CD4-positive, CD25-positive, alpha-beta regulatory T cell (primary cell): ENCODE results near the gene CNNM4. TPM values are rescaled to one million over a fixed set of nuclear protein-coding genes. Genes with fewer than 3 reads are reported as not detected.

Experiments
- ATAC-seq, 2 donors: fragments of 150-1000 bp; cut with Tn5 transposase; one replicate each; pipeline ENCODE4 v1.10.0; 2021; ENCODE audit warnings: low read depth in 2 of 2, moderate number of reproducible peaks in 2 of 2, moderate library complexity in 1 of 2
- DNase-seq, 3 donors: peaks; one replicate each; pipeline versions ENCODE4 v3.0.0 to v3.0.0-alpha.2; 2012 to 2022; ENCODE audit warnings: mixed read lengths in 1 of 3
- H3K27ac ChIP-seq: one replicate; pipeline ENCODE4 v1.7.0; 2013; ENCODE audit warnings: mild to moderate bottlenecking, low read length; ENCODE audit not compliant: insufficient read depth, poor library complexity, severe bottlenecking
- H3K27me3 ChIP-seq: one replicate; pipeline ENCODE4 v1.7.0; 2013; ENCODE audit warnings: low read length; ENCODE audit not compliant: control insufficient read depth, insufficient read depth
- H3K36me3 ChIP-seq: one replicate; pipeline ENCODE4 v1.7.0; 2013; ENCODE audit warnings: mild to moderate bottlenecking, low read length, moderate library complexity; ENCODE audit not compliant: control insufficient read depth, insufficient read depth
- H3K4me1 ChIP-seq: 2 replicates; pipeline ENCODE4 v1.7.0; 2013; ENCODE audit warnings: mild to moderate bottlenecking, low read length; ENCODE audit not compliant: insufficient read depth, control insufficient read depth, poor library complexity, severe bottlenecking
- H3K4me3 ChIP-seq: one replicate; pipeline ENCODE4 v1.7.0; 2013; ENCODE audit warnings: low read depth, mild to moderate bottlenecking, low read length, moderate library complexity
- H3K9me3 ChIP-seq, 2 experiments: 1 replicate in 1 of 2; 2 replicates in 1 of 2; pipeline ENCODE4 v1.7.0; 2013; ENCODE audit warnings: low read length in 2 of 2, mild to moderate bottlenecking in 1 of 2, moderate library complexity in 1 of 2; ENCODE audit not compliant: control insufficient read depth in 2 of 2
- H3K27ac Mint-ChIP-seq, 3 donors: one replicate each; pipeline ENCODE4 v1.8.0; 2020 to 2022; ENCODE audit warnings: mild to moderate bottlenecking in 3 of 3, mixed read lengths in 3 of 3, moderate library complexity in 2 of 3
- H3K27me3 Mint-ChIP-seq: one replicate; pipeline ENCODE4 v1.8.0; 2022; ENCODE audit warnings: mild to moderate bottlenecking, mixed read lengths
- H3K36me3 Mint-ChIP-seq: one replicate; pipeline ENCODE4 v1.8.0; 2020; ENCODE audit warnings: mixed read lengths
- H3K4me1 Mint-ChIP-seq, 4 donors: one replicate each; pipeline ENCODE4 v1.8.0; 2020 to 2022; ENCODE audit warnings: mixed read lengths in 4 of 4, mild to moderate bottlenecking in 1 of 4
- H3K4me3 Mint-ChIP-seq, 4 donors: one replicate each; pipeline ENCODE4 v1.8.0; 2020 to 2022; ENCODE audit warnings: mild to moderate bottlenecking in 4 of 4, mixed read lengths in 4 of 4, moderate library complexity in 3 of 4
- H3K9me3 Mint-ChIP-seq, 7 donors: one replicate each; pipeline ENCODE4 v1.8.0; 2020 to 2022; ENCODE audit warnings: mixed read lengths in 7 of 7, mild to moderate bottlenecking in 3 of 7, moderate library complexity in 2 of 7
- polyA plus RNA-seq, 4 donors: library from polyadenylated mRNA; unstranded; fragments of 300-500 nt; fragmentation: Illumina TruSeq; gene quantifications; one replicate each; pipeline ENCODE4 v1.2.3, GENCODE V29; 2021
- total RNA-seq: library from RNA; stranded (reverse); gene quantifications from one replicate; pipeline ENCODE4 v1.2.3, GENCODE V29; 2022

Gene CNNM4
- total and polyA plus RNA-seq, 5 donors from 2014 or later: 0.98 to 11.2 (median 3.1) TPM

- no peak overlapping the region for H3K27ac Mint-ChIP-seq
- H3K36me3 ChIP-seq: peaks cover 60% of the 10 kb centered on the region
- H3K9me3 ChIP-seq: no peaks in the 10 kb centered on the region
- ATAC-seq (no peak), DNase-seq (no peak)
- H3K27me3 ChIP-seq: no peaks in the 10 kb centered on the region
- H3K27me3 Mint-ChIP-seq: no peaks in the 10 kb centered on the region
- no peaks in the 10 kb centered on the region for H3K4me1 ChIP-seq
- H3K4me3 ChIP-seq: no peak overlapping the region
- peaks cover 43% of the 10 kb centered on the region for H3K36me3 Mint-ChIP-seq
- no peak overlapping the region for H3K27ac ChIP-seq
- peaks cover 0 to 7% (median 3%) of the 10 kb centered on the region in 4 donors for H3K4me1 Mint-ChIP-seq
- no peak overlapping the region for H3K4me3 Mint-ChIP-seq
- H3K9me3 Mint-ChIP-seq: no peaks in the 10 kb centered on the region
These were observed 71.7 kb downstream of the CNNM4 start for GRCh38 chr2:96832408-96832753.

GRCh38 chr2:96832754-96833507 is 72.2 kb downstream of the CNNM4 start:
- ATAC-seq: no peak
- Histone ChIP-seq H3K9me3 (no peaks in the 10 kb centered on the region), H3K4me3 (no peak overlapping the region), H3K36me3 (peaks cover 55% of the 10 kb centered on the region), H3K27me3 (no peaks in the 10 kb centered on the region), H3K4me1 (no peaks in the 10 kb centered on the region), H3K27ac (no peak overlapping the region)
- Mint-ChIP-seq H3K27ac (peak overlapping the region in 1 of 3 donors; percentile 77), H3K27me3 (no peaks in the 10 kb centered on the region), H3K9me3 (no peaks in the 10 kb centered on the region), H3K4me1 (peaks cover 0 to 7% (median 3%) of the 10 kb centered on the region in 4 donors), H3K36me3 (peaks cover 41% of the 10 kb centered on the region), H3K4me3 (no peak overlapping the region)
- no peak for DNase-seq

- DNase-seq (no peak), ATAC-seq (no peak)
- Histone ChIP-seq H3K4me3 (no peak overlapping the region), H3K9me3 (no peaks in the 10 kb centered on the region), H3K27ac (no peak overlapping the region), H3K27me3 (no peaks in the 10 kb centered on the region), H3K4me1 (peaks cover 19% of the 10 kb centered on the region), H3K36me3 (peaks cover 29% of the 10 kb centered on the region)
- no peak overlapping the region for H3K27ac Mint-ChIP-seq
- peaks cover 0 to 13% (median 3%) of the 10 kb centered on the region in 4 donors for H3K4me1 Mint-ChIP-seq
- no peak overlapping the region for H3K4me3 Mint-ChIP-seq
- H3K9me3 Mint-ChIP-seq: no peaks in the 10 kb centered on the region
- no peaks in the 10 kb centered on the region for H3K27me3 Mint-ChIP-seq
- H3K36me3 Mint-ChIP-seq: peaks cover 18% of the 10 kb centered on the region
These were observed 75.1 kb downstream of the CNNM4 start for GRCh38 chr2:96835830-96836229.

- H3K36me3 ChIP-seq: peaks cover 12% of the 10 kb centered on the region
- Mint-ChIP-seq H3K9me3 (no peaks in the 10 kb centered on the region), H3K4me3 (no peak overlapping the region), H3K27me3 (no peaks in the 10 kb centered on the region), H3K4me1 (peaks cover 0 to 17% (median 4%) of the 10 kb centered on the region in 4 donors), H3K36me3 (peaks cover 9% of the 10 kb centered on the region), H3K27ac (no peak overlapping the region)
- H3K9me3 ChIP-seq: no peaks in the 10 kb centered on the region
- H3K4me3 ChIP-seq: no peak overlapping the region
- H3K27me3 ChIP-seq: no peaks in the 10 kb centered on the region
- ATAC-seq: no peak
- peaks cover 19% of the 10 kb centered on the region for H3K4me1 ChIP-seq
- no peak overlapping the region for H3K27ac ChIP-seq
- no peak for DNase-seq
These were observed 76.9 kb downstream of the CNNM4 start for GRCh38 chr2:96837575-96837974.

GRCh38 chr2:96838345-96839292 is 77.9 kb downstream of the CNNM4 start:
- Mint-ChIP-seq H3K9me3 (no peaks in the 10 kb centered on the region), H3K4me1 (peaks cover 0 to 19% (median 6%) of the 10 kb centered on the region in 4 donors), H3K4me3 (peak overlapping the region; percentile 66 to 82 (median 77)), H3K27me3 (no peaks in the 10 kb centered on the region), H3K27ac (peak overlapping the region; percentile 68 to 92 (median 82)), H3K36me3 (peaks cover under 1% of the 10 kb centered on the region)
- H3K4me1 ChIP-seq: peaks cover 19% of the 10 kb centered on the region
- H3K4me3 ChIP-seq: no peak overlapping the region
- ATAC-seq: no peak
- H3K36me3 ChIP-seq: peaks cover 2% of the 10 kb centered on the region
- no peak for DNase-seq
- H3K27me3 ChIP-seq: no peaks in the 10 kb centered on the region
- peak overlapping the region; percentile 41 for H3K27ac ChIP-seq
- no peaks in the 10 kb centered on the region for H3K9me3 ChIP-seq

- H3K27ac ChIP-seq: peak overlapping the region; percentile 41
- ATAC-seq: peak; percentile 95 to 96
These were observed 78.7 kb downstream of the CNNM4 start for GRCh38 chr2:96839293-96839874.

More at GRCh38 chr2:96839293-96839874, 78.7 kb downstream of the CNNM4 start:
- no peaks in the 10 kb centered on the region for H3K9me3 ChIP-seq
- H3K4me3 ChIP-seq: no peak overlapping the region
- no peaks in the 10 kb centered on the region for H3K27me3 Mint-ChIP-seq
- no peaks in the 10 kb centered on the region for H3K27me3 ChIP-seq
- peak overlapping the region in 3 of 4 donors; percentile 66 to 82 (median 73) for H3K4me3 Mint-ChIP-seq
- H3K4me1 Mint-ChIP-seq: peaks cover 0 to 19% (median 6%) of the 10 kb centered on the region in 4 donors
- no peaks in the 10 kb centered on the region for H3K36me3 Mint-ChIP-seq
- H3K36me3 ChIP-seq: no peaks in the 10 kb centered on the region
- no peaks in the 10 kb centered on the region for H3K9me3 Mint-ChIP-seq
- H3K4me1 ChIP-seq: peaks cover 19% of the 10 kb centered on the region
- DNase-seq: peak; percentile 68 to 94 (median 82)
- peak overlapping the region; percentile 68 to 92 (median 82) for H3K27ac Mint-ChIP-seq
